ENCODE measurements around the gene NANOGP8.

NANOGP8 gene

GRCh38 chr15:35058534-35059054 is 26.5 kb downstream of the NANOGP8 start:
- DNase-seq (ENCODE audit: low spot score): no peak

- no peak for DNase-seq (ENCODE audit: low spot score)
Observed at GRCh38 chr15:35055416-35056105, 29.5 kb downstream of the NANOGP8 start.

- DNase-seq (ENCODE audit: low spot score): no peak
Observed at GRCh38 chr15:35054380-35054779, 30.7 kb downstream of the NANOGP8 start.

GRCh38 chr15:35047996-35048395 is 37.1 kb downstream of the NANOGP8 start:
- no peak for DNase-seq (ENCODE audit: low spot score)

GRCh38 chr15:35047528-35047927 is 37.6 kb downstream of the NANOGP8 start:
- no peak for DNase-seq (ENCODE audit: low spot score)

- no peak for DNase-seq (ENCODE audit: low spot score)
Observed at GRCh38 chr15:35043373-35044095, 41.6 kb downstream of the NANOGP8 start.

GRCh38 chr15:35040339-35041255 is 44.5 kb downstream of the NANOGP8 start:
- DNase-seq (ENCODE audit: low spot score): peak; percentile 6

- no peak for DNase-seq (ENCODE audit: low spot score)
Observed at GRCh38 chr15:35038626-35039451, 46.3 kb downstream of the NANOGP8 start.

Measured in activated CD4-positive, alpha-beta T cell treated with anti-CD3 and anti-CD28 coated beads, Interleukin-2, Interleukin-4, amounts not matched to agents 100 ng/mL and 50 ng/mL, durations not matched to agents 16 hours and 8 hours (primary cell).